Measurements from ENCODE around the gene SLC30A10. TPM values are rescaled to one million over a fixed set of nuclear protein-coding genes. Genes with fewer than 3 reads are reported as not detected.

The SLC30A10 gene
- total RNA-seq, 4 donors from 2014 or later, result not detected

DNA sequence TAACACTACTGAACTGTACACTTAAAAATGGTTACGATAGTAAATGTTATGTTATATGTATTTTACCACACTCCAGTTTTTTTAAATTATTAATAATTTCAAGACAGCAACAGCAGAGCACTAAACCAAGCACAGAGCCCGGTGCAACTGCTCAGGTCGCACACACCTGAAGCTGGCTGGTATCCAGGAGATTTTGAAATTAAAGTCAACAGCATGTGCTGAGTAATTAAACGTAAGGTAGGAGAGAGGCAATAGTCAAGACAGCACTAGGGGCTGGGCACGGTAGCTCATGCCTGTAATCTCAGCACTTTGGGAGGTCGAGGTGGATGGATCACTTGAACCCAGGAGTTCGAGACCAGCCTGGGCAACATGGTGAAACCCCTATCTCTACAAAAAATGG is 35.1 kb upstream of the SLC30A10 start:
- no peaks in the 10 kb centered on the region for H3K27me3 ChIP-seq
- intact Hi-C loops (cut with DNase I), result no loop called here
- H3K4me3 ChIP-seq, result no peak overlapping the region
- no peaks in the 10 kb centered on the region for H3K9me3 ChIP-seq
- H3K36me3 ChIP-seq, result peaks cover 0 to 12% (median 0%) of the 10 kb centered on the region in 3 donors
- 61 to 66% methylated on average over 7 of the region's 7 CpGs for WGBS, 2 donors
- H3K27ac ChIP-seq, result no peak overlapping the region
- TF ChIP-seq, protein P1, sequence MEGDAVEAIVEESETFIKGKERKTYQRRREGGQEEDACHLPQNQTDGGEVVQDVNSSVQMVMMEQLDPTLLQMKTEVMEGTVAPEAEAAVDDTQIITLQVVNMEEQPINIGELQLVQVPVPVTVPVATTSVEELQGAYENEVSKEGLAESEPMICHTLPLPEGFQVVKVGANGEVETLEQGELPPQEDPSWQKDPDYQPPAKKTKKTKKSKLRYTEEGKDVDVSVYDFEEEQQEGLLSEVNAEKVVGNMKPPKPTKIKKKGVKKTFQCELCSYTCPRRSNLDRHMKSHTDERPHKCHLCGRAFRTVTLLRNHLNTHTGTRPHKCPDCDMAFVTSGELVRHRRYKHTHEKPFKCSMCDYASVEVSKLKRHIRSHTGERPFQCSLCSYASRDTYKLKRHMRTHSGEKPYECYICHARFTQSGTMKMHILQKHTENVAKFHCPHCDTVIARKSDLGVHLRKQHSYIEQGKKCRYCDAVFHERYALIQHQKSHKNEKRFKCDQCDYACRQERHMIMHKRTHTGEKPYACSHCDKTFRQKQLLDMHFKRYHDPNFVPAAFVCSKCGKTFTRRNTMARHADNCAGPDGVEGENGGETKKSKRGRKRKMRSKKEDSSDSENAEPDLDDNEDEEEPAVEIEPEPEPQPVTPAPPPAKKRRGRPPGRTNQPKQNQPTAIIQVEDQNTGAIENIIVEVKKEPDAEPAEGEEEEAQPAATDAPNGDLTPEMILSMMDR (IDR thresholded peaks at IDR 0.05), result no peak
- no peak for TF ChIP-seq POLR2A (IDR thresholded peaks at IDR 0.05)
- no peaks in the 10 kb centered on the region for H3K4me1 ChIP-seq
- no peak for DNase-seq

DNA sequence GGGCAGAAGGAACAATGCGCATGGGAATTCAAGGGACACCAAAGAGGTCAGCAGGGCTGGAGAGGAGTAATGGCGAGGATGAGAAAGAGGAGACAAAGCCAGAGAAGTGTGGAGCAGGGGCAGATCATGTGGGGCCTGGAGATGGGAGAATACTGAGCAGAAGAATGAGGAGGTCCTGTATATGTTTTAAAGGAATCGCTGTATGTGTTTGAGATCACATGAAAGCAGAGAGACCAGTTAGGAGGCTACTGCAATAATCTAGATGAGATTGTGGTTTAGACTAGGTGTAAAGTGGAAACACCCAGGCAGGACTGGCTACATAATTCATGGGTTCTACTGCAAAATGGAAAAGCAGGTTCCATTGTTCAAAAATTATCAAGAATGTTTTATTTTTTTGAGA is 33.3 kb upstream of the SLC30A10 start:
- WGBS, 2 donors, result 89 to 92% methylated on average over 3 of the region's 3 CpGs
- H3K4me3 ChIP-seq, result no peak overlapping the region
- TF ChIP-seq, protein P1 (IDR thresholded peaks at IDR 0.05), result no peak
- no peak for TF ChIP-seq POLR2A (IDR thresholded peaks at IDR 0.05)
- DNase-seq, result no peak
- H3K36me3 ChIP-seq, result no peaks in the 10 kb centered on the region
- H3K27ac ChIP-seq, result no peak overlapping the region
- intact Hi-C loops (cut with DNase I), result no loop called here
- H3K9me3 ChIP-seq, result no peaks in the 10 kb centered on the region
- no peaks in the 10 kb centered on the region for H3K27me3 ChIP-seq
- no peaks in the 10 kb centered on the region for H3K4me1 ChIP-seq

DNA sequence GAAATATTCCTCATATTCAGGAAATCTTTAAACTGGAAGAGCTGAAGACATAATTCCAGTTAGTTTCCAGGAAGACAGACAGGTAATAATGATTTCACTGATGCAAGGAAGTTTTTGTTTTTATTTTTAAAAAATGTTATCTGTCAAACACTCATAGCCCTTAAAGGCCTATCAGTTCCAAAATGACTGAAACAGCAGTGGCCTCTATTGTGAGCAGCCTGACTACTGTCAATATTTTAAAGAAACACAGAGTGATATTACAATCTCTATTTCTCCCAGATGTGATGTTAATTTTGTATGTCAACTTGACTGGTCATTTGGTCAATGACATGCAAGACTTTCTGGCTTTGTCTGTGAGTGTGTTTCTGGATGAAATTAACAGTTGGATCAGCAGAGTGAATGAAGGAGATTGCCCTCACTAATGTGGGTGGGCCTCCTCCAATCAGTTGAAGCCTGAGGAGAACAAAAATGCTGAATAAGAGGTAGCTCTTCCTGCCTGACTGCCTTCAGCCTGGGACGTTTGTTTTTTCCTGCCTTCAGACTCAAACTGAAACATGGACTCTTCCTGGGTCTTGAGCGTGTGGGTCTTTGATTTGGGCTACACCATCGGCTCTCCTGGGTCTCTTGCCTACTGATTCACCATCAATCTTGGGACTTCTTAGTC is 31.3 kb upstream of the SLC30A10 start:
- Histone ChIP-seq H3K27me3 (no peaks in the 10 kb centered on the region), H3K4me1 (no peaks in the 10 kb centered on the region), H3K36me3 (no peaks in the 10 kb centered on the region), H3K27ac (no peak overlapping the region), H3K9me3 (no peaks in the 10 kb centered on the region), H3K4me3 (no peak overlapping the region)
- intact Hi-C loops (cut with DNase I), result no loop called here
- TF ChIP-seq POLR2A (IDR thresholded peaks at IDR 0.05), result no peak
- TF ChIP-seq, protein P1 (IDR thresholded peaks at IDR 0.05), result no peak
- DNase-seq, result no peak
- WGBS, 2 donors, result 65 to 70% methylated on average over 3 of the region's 3 CpGs

DNA sequence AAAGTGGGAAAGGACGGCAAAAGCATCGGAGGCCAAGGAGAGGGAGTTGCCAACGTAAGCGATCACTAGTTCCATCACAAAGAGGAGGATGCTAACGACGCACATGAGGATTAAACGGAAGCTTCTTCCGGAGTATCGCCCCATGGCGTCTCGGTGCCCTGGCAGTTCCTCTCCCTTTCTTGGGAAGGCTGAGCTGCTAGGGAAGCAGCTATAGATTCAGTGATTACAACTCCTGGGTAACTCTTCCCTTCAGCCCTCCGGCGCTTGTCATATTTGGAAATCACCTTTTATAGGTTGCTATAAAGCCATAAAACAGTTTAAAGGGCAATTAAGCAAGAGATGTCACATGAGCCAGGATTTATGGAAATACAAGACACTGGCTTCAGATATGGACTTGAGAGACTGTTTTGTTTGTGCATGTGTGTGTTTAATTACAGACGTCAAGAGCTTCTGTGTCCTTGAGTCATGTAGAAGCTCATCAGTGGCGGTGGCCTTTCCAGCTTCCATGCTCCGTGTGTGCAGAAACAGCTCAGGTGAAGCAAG is 30.6 kb upstream of the SLC30A10 start:
- Histone ChIP-seq H3K27ac (no peak overlapping the region), H3K27me3 (no peaks in the 10 kb centered on the region), H3K36me3 (no peaks in the 10 kb centered on the region), H3K4me3 (no peak overlapping the region), H3K4me1 (no peaks in the 10 kb centered on the region), H3K9me3 (no peaks in the 10 kb centered on the region)
- 91 to 92% methylated on average over 16 of the region's 16 CpGs for WGBS, 2 donors
- intact Hi-C loops (cut with DNase I), result no loop called here
- DNase-seq, result no peak
- TF ChIP-seq, protein P1 (IDR thresholded peaks at IDR 0.05), result no peak
- TF ChIP-seq POLR2A (IDR thresholded peaks at IDR 0.05), result no peak

DNA sequence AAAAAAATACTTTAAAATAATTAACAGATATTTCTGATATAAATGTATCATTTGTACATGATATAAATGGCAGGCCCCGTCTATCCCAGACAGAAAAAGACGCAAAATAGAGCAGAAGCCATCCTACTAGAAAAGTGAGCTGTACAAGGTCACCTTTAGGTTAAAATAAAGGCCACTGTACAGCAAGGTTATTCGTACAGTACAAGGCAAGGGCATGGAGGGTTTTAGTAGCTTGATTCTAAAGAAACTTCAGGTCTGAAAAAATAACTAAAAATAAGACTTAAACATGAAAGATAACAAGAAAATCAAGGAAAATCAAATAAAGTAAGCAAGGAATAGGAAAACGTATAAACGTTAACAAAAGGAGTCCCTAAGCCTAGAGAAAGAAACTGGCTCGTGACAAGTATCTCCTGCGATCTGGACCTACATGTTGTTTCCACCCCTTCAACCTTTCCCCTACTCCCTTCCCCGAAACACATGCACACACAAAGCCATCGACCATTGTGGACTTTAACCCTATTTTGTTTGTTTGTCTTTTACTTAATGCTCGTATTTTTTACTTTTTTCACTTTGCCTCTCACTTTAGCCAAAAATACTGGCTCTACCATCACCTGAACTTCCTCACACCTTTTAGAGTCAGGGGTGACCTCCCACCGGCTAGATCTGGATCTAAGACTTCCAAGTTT is 26.5 kb upstream of the SLC30A10 start:
- H3K4me1 ChIP-seq, result no peaks in the 10 kb centered on the region
- H3K9me3 ChIP-seq, result no peaks in the 10 kb centered on the region
- no peak overlapping the region for H3K4me3 ChIP-seq
- no peaks in the 10 kb centered on the region for H3K27me3 ChIP-seq
- no peak overlapping the region for H3K27ac ChIP-seq
- no peaks in the 10 kb centered on the region for H3K36me3 ChIP-seq
- no peak for DNase-seq
- TF ChIP-seq, protein P1 (IDR thresholded peaks at IDR 0.05), result no peak
- TF ChIP-seq POLR2A (IDR thresholded peaks at IDR 0.05), result no peak
- intact Hi-C loops (cut with DNase I), result no loop called here
- 64 to 68% methylated on average over 11 of the region's 11 CpGs for WGBS, 2 donors

Measured in esophagus squamous epithelium (tissue), 5 donors.